T-cell (primary cell): Measurements from ENCODE around the gene NR2C2. TPM values are rescaled to one million over a fixed set of nuclear protein-coding genes. Genes with fewer than 3 reads are reported as not detected.

Experiments used
- ATAC-seq, 4 experiments: fragments of 200-7000 bp in 3 of 4; fragments of 150-1000 bp in 1 of 4; cut with Tn5 transposase; replicated peaks in 1 of 4; 1 replicate in 3 of 4; 2 replicates in 1 of 4; pipeline ENCODE4 v1.10.0; 2021; ENCODE audit warnings: moderate library complexity in 3 of 4, mild to moderate bottlenecking in 2 of 4, moderate number of reproducible peaks in 1 of 4
- CTCF ChIA-PET, 2 donors: fragments of 300-600 bp; sonication (Branson Sonifier 250); formaldehyde crosslinking; loops; one replicate each; lab custom pipeline; 2022; ENCODE audit warnings: antibody characterized with exemption in 2 of 2; lab: Charles Lee
- POLR2A ChIA-PET, 2 donors: fragments of 300-600 bp; sonication (Branson Sonifier 250); formaldehyde crosslinking; loops; one replicate each; lab custom pipeline; 2022; ENCODE audit warnings: antibody characterized with exemption in 2 of 2; lab: Charles Lee
- DNase-seq, 35 experiments: peaks; one replicate each; pipeline versions ENCODE4 v3.0.0 to v3.0.0-alpha.2; 2013 to 2023
- H3K27ac ChIP-seq: one replicate; pipeline ENCODE4 v1.5.1; 2013; ENCODE audit warnings: low read length
- H3K27me3 ChIP-seq, 2 experiments: replicated peaks in 1 of 2; 1 replicate in 1 of 2; 2 replicates in 1 of 2; pipeline versions ENCODE4 v1.6.1 to v1.7.0; 2013; ENCODE audit warnings: low read length in 1 of 2, mixed read lengths in 1 of 2; ENCODE audit not compliant: control insufficient read depth in 2 of 2, insufficient read depth in 2 of 2; ENCODE audit errors: extremely low read depth in 1 of 2
- H3K36me3 ChIP-seq, 2 donors: 1 replicate in 1 of 2; 2 replicates in 1 of 2; pipeline versions ENCODE4 v1.6.1 to v1.7.0; 2013; ENCODE audit warnings: low read length in 1 of 2; ENCODE audit not compliant: control insufficient read depth in 2 of 2, insufficient read depth in 1 of 2; ENCODE audit errors: extremely low read depth in 1 of 2
- H3K4me1 ChIP-seq, 2 experiments: 1 replicate in 1 of 2; 2 replicates in 1 of 2; pipeline versions ENCODE4 v1.6.1 to v1.7.0; 2013; ENCODE audit warnings: low read length in 2 of 2, mixed read lengths in 1 of 2; ENCODE audit not compliant: insufficient read depth in 2 of 2, control insufficient read depth in 1 of 2; ENCODE audit errors: extremely low read depth in 1 of 2
- H3K4me3 ChIP-seq, 2 donors: 1 replicate in 1 of 2; 2 replicates in 1 of 2; pipeline versions ENCODE4 v1.5.1 to v1.7.0; 2013; ENCODE audit warnings: mild to moderate bottlenecking in 2 of 2, low read length in 1 of 2, moderate library complexity in 1 of 2; ENCODE audit not compliant: control insufficient read depth in 1 of 2; ENCODE audit errors: extremely low read depth in 1 of 2
- H3K9me3 ChIP-seq: 2 replicates; pipeline ENCODE4 v1.7.0; 2013
- H3K27ac Mint-ChIP-seq, 2 donors: one replicate each; pipeline ENCODE4 v1.8.0; 2020 to 2021; ENCODE audit warnings: mild to moderate bottlenecking in 2 of 2, mixed read lengths in 2 of 2
- H3K27me3 Mint-ChIP-seq, 2 donors: one replicate each; pipeline ENCODE4 v1.8.0; 2021 to 2022; ENCODE audit warnings: mixed read lengths in 2 of 2
- H3K36me3 Mint-ChIP-seq: one replicate; pipeline ENCODE4 v1.8.0; 2021; ENCODE audit warnings: mixed read lengths
- H3K4me1 Mint-ChIP-seq, 3 donors: one replicate each; pipeline ENCODE4 v1.8.0; 2020 to 2022; ENCODE audit warnings: mixed read lengths in 3 of 3, mild to moderate bottlenecking in 1 of 3
- H3K4me3 Mint-ChIP-seq, 3 donors: one replicate each; pipeline ENCODE4 v1.8.0; 2020 to 2022; ENCODE audit warnings: mild to moderate bottlenecking in 3 of 3, mixed read lengths in 3 of 3, moderate library complexity in 3 of 3
- H3K9me3 Mint-ChIP-seq, 3 donors: one replicate each; pipeline ENCODE4 v1.8.0; 2020 to 2022; ENCODE audit warnings: mixed read lengths in 3 of 3
- WGBS: methylation state at CpG from one replicate; pipeline ENCODE4 v1.1.5; 2013; ENCODE audit warnings: missing lambda C conversion rate; ENCODE audit not compliant: insufficient coverage; 5-methylcytosine and 5-hydroxymethylcytosine counted together
- total RNA-seq, 35 experiments: library from RNA in 6 of 35; stranded (reverse) in 6 of 35; fragments of 120-200 nt in 1 of 35; gene quantifications; one replicate each; pipeline versions ENCODE4 v1.2.1 to v1.2.4 and lab custom pipeline; 2013 to 2026

The NR2C2 gene
- total RNA-seq, 5 donors from 2014 or later (not counting 1 experiment from before 2014, with no cell fraction given), result 54.9 to 93.1 (median 85.2) TPM

- H3K27ac Mint-ChIP-seq, result no peak overlapping the region
- Histone ChIP-seq H3K4me1 (no peaks in the 10 kb centered on the region), H3K4me3 (no peak overlapping the region), H3K9me3 (no peaks in the 10 kb centered on the region), H3K27me3 (no peaks in the 10 kb centered on the region), H3K36me3 (peaks cover 20 to 51% of the 10 kb centered on the region in 2 donors), H3K27ac (no peak overlapping the region)
- H3K4me1 Mint-ChIP-seq, result peaks cover 0 to 2% (median 0%) of the 10 kb centered on the region in 3 donors
- 100% methylated on average over 4 of the region's 5 CpGs for WGBS
- ChIA-PET POLR2A (no interaction called here), CTCF (no interaction called here)
- DNase-seq (no peak), ATAC-seq (no peak)
- no peak overlapping the region for H3K4me3 Mint-ChIP-seq
- no peaks in the 10 kb centered on the region for H3K9me3 Mint-ChIP-seq
- no peaks in the 10 kb centered on the region for H3K27me3 Mint-ChIP-seq
- peaks cover 61% of the 10 kb centered on the region for H3K36me3 Mint-ChIP-seq
These were observed 63.8 kb downstream of the NR2C2 start for GRCh38 chr3:15011174-15011573.

- ChIA-PET CTCF (no interaction called here), POLR2A (no interaction called here)
- no CpG with 5 or more reads among the region's 3 CpGs for WGBS
- no peak overlapping the region for H3K4me3 Mint-ChIP-seq
- H3K27ac Mint-ChIP-seq, result no peak overlapping the region
- H3K27me3 Mint-ChIP-seq, result no peaks in the 10 kb centered on the region
- ATAC-seq (no peak), DNase-seq (no peak)
- Histone ChIP-seq H3K9me3 (no peaks in the 10 kb centered on the region), H3K4me1 (no peaks in the 10 kb centered on the region), H3K36me3 (peaks cover 21 to 58% of the 10 kb centered on the region in 2 donors), H3K4me3 (no peak overlapping the region), H3K27ac (no peak overlapping the region), H3K27me3 (no peaks in the 10 kb centered on the region)
- H3K36me3 Mint-ChIP-seq, result peaks cover 73% of the 10 kb centered on the region
- H3K9me3 Mint-ChIP-seq, result no peaks in the 10 kb centered on the region
- H3K4me1 Mint-ChIP-seq, result peaks cover 0 to 2% (median 0%) of the 10 kb centered on the region in 3 donors
These were observed 67.4 kb downstream of the NR2C2 start for GRCh38 chr3:15014606-15015328.

- Histone ChIP-seq H3K4me1 (no peaks in the 10 kb centered on the region), H3K4me3 (no peak overlapping the region), H3K27me3 (no peaks in the 10 kb centered on the region), H3K36me3 (peaks cover 24 to 64% of the 10 kb centered on the region in 2 donors), H3K9me3 (no peaks in the 10 kb centered on the region), H3K27ac (no peak overlapping the region)
- Mint-ChIP-seq H3K4me1 (peaks cover 0 to 2% (median 0%) of the 10 kb centered on the region in 3 donors), H3K9me3 (no peaks in the 10 kb centered on the region), H3K4me3 (no peak overlapping the region), H3K27me3 (no peaks in the 10 kb centered on the region), H3K36me3 (peaks cover 74% of the 10 kb centered on the region), H3K27ac (no peak overlapping the region)
- ATAC-seq (no peak), DNase-seq (no peak)
- WGBS, result 100% methylated on average over 1 of the region's 4 CpGs
- ChIA-PET POLR2A (no interaction called here), CTCF (no interaction called here)
These were observed 68.1 kb downstream of the NR2C2 start for GRCh38 chr3:15015456-15015855.

- Mint-ChIP-seq H3K4me3 (no peak overlapping the region), H3K36me3 (peaks cover 77% of the 10 kb centered on the region), H3K9me3 (no peaks in the 10 kb centered on the region), H3K27me3 (no peaks in the 10 kb centered on the region), H3K27ac (no peak overlapping the region), H3K4me1 (no peaks in the 10 kb centered on the region)
- H3K4me1 ChIP-seq, result no peaks in the 10 kb centered on the region
- no peak overlapping the region for H3K27ac ChIP-seq
- DNase-seq (no peak), ATAC-seq (no peak)
- peaks cover 22 to 80% of the 10 kb centered on the region in 2 donors for H3K36me3 ChIP-seq
- no peaks in the 10 kb centered on the region for H3K27me3 ChIP-seq
- CTCF ChIA-PET, result no interaction called here
- POLR2A ChIA-PET, result interaction anchor here in 1 of 2 donors (0.9 kb wide), 1 partner anchor 12 kb away, joined by 10 read pairs; no protein-coding TSS in a partner anchor
- 100% methylated on average over 1 of the region's 2 CpGs for WGBS
- H3K4me3 ChIP-seq, result no peak overlapping the region
- no peaks in the 10 kb centered on the region for H3K9me3 ChIP-seq
These were observed 69.8 kb downstream of the NR2C2 start for GRCh38 chr3:15017191-15017590.

- Histone ChIP-seq H3K4me1 (no peaks in the 10 kb centered on the region), H3K36me3 (peaks cover 10 to 72% of the 10 kb centered on the region in 2 donors), H3K9me3 (no peaks in the 10 kb centered on the region), H3K27ac (no peak overlapping the region), H3K27me3 (no peaks in the 10 kb centered on the region), H3K4me3 (no peak overlapping the region)
- Mint-ChIP-seq H3K4me3 (no peak overlapping the region), H3K4me1 (peaks cover 0 to 2% (median 0%) of the 10 kb centered on the region in 3 donors), H3K27ac (no peak overlapping the region), H3K27me3 (no peaks in the 10 kb centered on the region), H3K36me3 (peaks cover 69% of the 10 kb centered on the region), H3K9me3 (no peaks in the 10 kb centered on the region)
- CTCF ChIA-PET, result no interaction called here
- POLR2A ChIA-PET, result no interaction called here
- DNase-seq, result no peak
- ATAC-seq, result no peak
- 89% methylated on average over 3 of the region's 5 CpGs for WGBS
These were observed 75.9 kb downstream of the NR2C2 start for GRCh38 chr3:15023249-15023648.

- Mint-ChIP-seq H3K36me3 (peaks cover 71% of the 10 kb centered on the region), H3K27me3 (no peaks in the 10 kb centered on the region), H3K9me3 (no peaks in the 10 kb centered on the region), H3K4me1 (peaks cover 0 to 2% (median 0%) of the 10 kb centered on the region in 3 donors), H3K4me3 (no peak overlapping the region), H3K27ac (no peak overlapping the region)
- Histone ChIP-seq H3K9me3 (no peaks in the 10 kb centered on the region), H3K4me3 (no peak overlapping the region), H3K27me3 (no peaks in the 10 kb centered on the region), H3K4me1 (no peaks in the 10 kb centered on the region), H3K27ac (no peak overlapping the region), H3K36me3 (peaks cover 10 to 77% of the 10 kb centered on the region in 2 donors)
- ATAC-seq (no peak), DNase-seq (no peak)
- WGBS, result no CpG with 5 or more reads among the region's 2 CpGs
- ChIA-PET POLR2A (no interaction called here), CTCF (no interaction called here)
These were observed 76.3 kb downstream of the NR2C2 start for GRCh38 chr3:15023719-15024118.
